IMR-90 (cell line): Measurements from ENCODE around the gene THYN1. TPM values are rescaled to one million over a fixed set of nuclear protein-coding genes. Genes with fewer than 3 reads are reported as not detected.

ENCODE experiments used
- ATAC-seq: fragments of 200-7000 bp; cut with Tn5 transposase; 2 replicates; pipeline ENCODE4 v1.9.1; 2020; ENCODE audit warnings: low read depth, mild to moderate bottlenecking, moderate library complexity
- BruUV-seq: library from RNA; stranded (reverse); fragments of 400-500 nt; replicated peaks from 2 replicates; lab custom pipeline; 2021; lab: Mats Ljungman, UMichigan
- CTCF ChIA-PET: fragments of 300-600 bp; formaldehyde crosslinking; extraction: SDS; loops from one replicate; lab custom pipeline; 2021; ENCODE audit warnings: antibody characterized with exemption; lab: Yijun Ruan, JAX
- POLR2A ChIA-PET: fragments of 300-600 bp; sonication (Branson Sonifier 250); formaldehyde crosslinking; loops from one replicate; lab custom pipeline; 2022; ENCODE audit warnings: antibody characterized with exemption; ENCODE audit not compliant: unreplicated experiment; lab: Charles Lee
- DNase-seq: peaks from one replicate; pipeline ENCODE4 v3.0.0; 2013
- H2AFZ ChIP-seq: replicated peaks from 2 replicates; pipeline ENCODE3; 2013; ENCODE audit warnings: low read length, mild to moderate bottlenecking; ENCODE audit not compliant: poor library complexity
- H2AK5ac ChIP-seq: 2 replicates; pipeline ENCODE4 v1.6.1; 2013; ENCODE audit warnings: low read depth, low read length, inconsistent platforms
- H2AK9ac ChIP-seq: replicated peaks from 2 replicates; pipeline ENCODE3; 2013; ENCODE audit warnings: mild to moderate bottlenecking, low read depth, low read length, moderate library complexity; ENCODE audit not compliant: poor library complexity
- H2BK120ac ChIP-seq: 2 replicates; pipeline ENCODE4 v1.6.1; 2013; ENCODE audit warnings: low read depth, low read length, inconsistent platforms
- H2BK15ac ChIP-seq: 3 replicates; pipeline ENCODE4 v1.6.1; 2013; ENCODE audit warnings: low read depth, low read length, inconsistent platforms
- H2BK20ac ChIP-seq: 2 replicates; pipeline ENCODE4 v1.6.1; 2013; ENCODE audit warnings: low read depth, mild to moderate bottlenecking, inconsistent platforms, low read length, moderate library complexity
- H2BK5ac ChIP-seq: 2 replicates; pipeline ENCODE4 v1.6.1; 2013; ENCODE audit warnings: mild to moderate bottlenecking, low read depth, low read length, inconsistent platforms; ENCODE audit not compliant: poor library complexity, severe bottlenecking
- H3K14ac ChIP-seq: replicated peaks from 2 replicates; pipeline ENCODE4 v1.6.1; 2013; ENCODE audit warnings: low read depth, low read length, inconsistent platforms
- H3K18ac ChIP-seq: 2 replicates; pipeline ENCODE4 v1.6.1; 2013; ENCODE audit warnings: low read depth, low read length, control low read depth
- H3K23ac ChIP-seq: 2 replicates; pipeline ENCODE4 v1.6.1; 2013; ENCODE audit warnings: low read depth, low read length, inconsistent platforms
- H3K27ac ChIP-seq: 2 replicates; pipeline ENCODE4 v1.5.1; 2013; ENCODE audit warnings: mild to moderate bottlenecking, control low read depth, low read length; ENCODE audit not compliant: insufficient read depth
- H3K27me3 ChIP-seq: 2 replicates; pipeline ENCODE4 v1.6.1; 2013; ENCODE audit warnings: low read length; ENCODE audit not compliant: control insufficient read depth, insufficient read depth
- H3K36me3 ChIP-seq: 2 replicates; pipeline ENCODE4 v1.6.1; 2013; ENCODE audit warnings: low read length, mixed read lengths; ENCODE audit not compliant: control insufficient read depth, insufficient read depth
- H3K4ac ChIP-seq: 2 replicates; pipeline ENCODE4 v1.6.1; 2013; ENCODE audit warnings: low read depth, low read length, inconsistent platforms
- H3K4me1 ChIP-seq: 2 replicates; pipeline ENCODE4 v1.6.1; 2013; ENCODE audit warnings: low read length, mixed read lengths; ENCODE audit not compliant: control insufficient read depth, insufficient read depth
- H3K4me2 ChIP-seq: 2 replicates; pipeline ENCODE4 v1.6.1; 2013; ENCODE audit warnings: low read depth, mild to moderate bottlenecking, control low read depth, low read length, moderate library complexity
- H3K4me3 ChIP-seq: 2 replicates; pipeline ENCODE4 v1.5.1; 2013; ENCODE audit warnings: low read depth, mild to moderate bottlenecking, control low read depth, low read length, moderate library complexity; ENCODE audit not compliant: insufficient read depth
- H3K56ac ChIP-seq: 2 replicates; pipeline ENCODE4 v1.6.1; 2013; ENCODE audit warnings: low read length, inconsistent platforms; ENCODE audit not compliant: insufficient read depth; ENCODE audit errors: extremely low read depth
- H3K79me1 ChIP-seq, 2 experiments: 2 replicates each; pipeline ENCODE4 v1.6.1; 2013; ENCODE audit warnings: low read length in 2 of 2, inconsistent platforms in 1 of 2, low read depth in 1 of 2
- H3K9ac ChIP-seq: 2 replicates; pipeline ENCODE4 v1.6.1; 2013; ENCODE audit warnings: low read depth, low read length, control low read depth
- H3K9me1 ChIP-seq: 2 replicates; pipeline ENCODE4 v1.6.1; 2013; ENCODE audit warnings: low read length, inconsistent platforms; ENCODE audit not compliant: insufficient read depth
- H3K9me3 ChIP-seq: 2 replicates; pipeline ENCODE4 v1.6.1; 2013; ENCODE audit warnings: low read length; ENCODE audit not compliant: control insufficient read depth, insufficient read depth
- H4K20me1 ChIP-seq: 2 replicates; pipeline ENCODE4 v1.6.1; 2013; ENCODE audit warnings: low read length, inconsistent platforms; ENCODE audit not compliant: insufficient read depth
- H4K5ac ChIP-seq: 2 replicates; pipeline ENCODE4 v1.6.1; 2013; ENCODE audit warnings: mild to moderate bottlenecking, low read depth, low read length, control low read depth
- H4K8ac ChIP-seq, 2 experiments: 2 replicates each; pipeline ENCODE4 v1.6.1; 2013; ENCODE audit warnings: low read depth in 2 of 2, low read length in 2 of 2, control low read depth in 1 of 2, inconsistent platforms in 1 of 2
- H4K91ac ChIP-seq: 2 replicates; pipeline ENCODE4 v1.6.1; 2013; ENCODE audit warnings: low read depth, low read length, inconsistent platforms; ENCODE audit not compliant: insufficient read depth
- BHLHE40 ChIP-seq: fragments of 150-350 bp; IDR thresholded peaks from 2 replicates; pipeline ENCODE4 v1.6.1; 2016; ENCODE audit warnings: mild to moderate bottlenecking, low read depth, low read length
- CEBPB ChIP-seq: IDR thresholded peaks from 2 replicates; pipeline ENCODE4 v1.6.1; 2012; ENCODE audit warnings: low read depth, low read length, improper control_type of control experiment
- CHD1 ChIP-seq: IDR thresholded peaks from 2 replicates; pipeline ENCODE4 v1.6.1; 2012; ENCODE audit warnings: low read depth, low read length, improper control_type of control experiment
- FOS ChIP-seq: fragments of 150-350 bp; IDR thresholded peaks from 2 replicates; pipeline ENCODE4 v1.6.1; 2016; ENCODE audit warnings: low read depth, low read length
- MAFK ChIP-seq: IDR thresholded peaks from 2 replicates; pipeline ENCODE4 v1.6.1; 2012; ENCODE audit warnings: low read depth, low read length, improper control_type of control experiment
- MAZ ChIP-seq: IDR thresholded peaks from 2 replicates; pipeline ENCODE4 v1.6.1; 2012; ENCODE audit warnings: low read depth, mild to moderate bottlenecking, low read length, improper control_type of control experiment, moderate library complexity, borderline replicate concordance
- MXI1 ChIP-seq: IDR thresholded peaks from 2 replicates; pipeline ENCODE4 v1.6.1; 2012; ENCODE audit warnings: low read depth, mild to moderate bottlenecking, low read length, moderate library complexity, borderline replicate concordance
- NFE2L2 ChIP-seq: fragments of 150-350 bp; IDR thresholded peaks from 2 replicates; pipeline ENCODE4 v1.6.1; 2016; ENCODE audit warnings: low read depth, mild to moderate bottlenecking, low read length
- POLR2A ChIP-seq: IDR thresholded peaks from 2 replicates; pipeline ENCODE4 v1.6.1; 2012; ENCODE audit warnings: mild to moderate bottlenecking, low read depth, low read length
- RAD21 ChIP-seq: IDR thresholded peaks from 2 replicates; pipeline ENCODE4 v1.6.1; 2012; ENCODE audit warnings: low read length, improper control_type of control experiment
- RCOR1 ChIP-seq: IDR thresholded peaks from 2 replicates; pipeline ENCODE4 v1.6.1; 2012; ENCODE audit warnings: mild to moderate bottlenecking, low read length, improper control_type of control experiment; ENCODE audit not compliant: insufficient replicate concordance
- RFX5 ChIP-seq: IDR thresholded peaks from 2 replicates; pipeline ENCODE4 v1.8.0; 2012; ENCODE audit warnings: low read depth, mild to moderate bottlenecking, low read length, moderate library complexity
- SMC3 ChIP-seq: fragments of 150-350 bp; IDR thresholded peaks from 2 replicates; pipeline ENCODE4 v1.6.1; 2016; ENCODE audit warnings: low read depth, mild to moderate bottlenecking, antibody characterized with exemption, low read length, moderate library complexity
- WGBS, 2 experiments: methylation state at CpG; one replicate each; pipeline versions ENCODE4 v1.1.5 to v1.1.7; 2013; ENCODE audit warnings: missing lambda C conversion rate in 2 of 2; ENCODE audit not compliant: insufficient read length in 1 of 2; ENCODE audit errors: extremely low coverage in 2 of 2; 5-methylcytosine and 5-hydroxymethylcytosine counted together
- dilution Hi-C: fragments of 300-500 bp; cut with HindIII; formaldehyde crosslinking; loops from one replicate; pipeline ENCODE4 v1.14.3; 2018; ENCODE audit warnings: low sequenced_read_pairs; ENCODE audit not compliant: unreplicated experiment
- in situ Hi-C: fragments of 300-500 bp; cut with MboI; formaldehyde crosslinking; loops from 3 replicates; pipeline ENCODE4 v1.14.3; 2019; ENCODE audit warnings: low sequenced_read_pairs, inconsistent platforms, mixed read lengths
- intact Hi-C: fragments of 100-400 bp; cut with micrococcal nuclease; formaldehyde crosslinking; loops from 2 replicates; pipeline ENCODE4 v1.10.0; 2022
- polyA plus RNA-seq, 3 experiments: library from polyadenylated mRNA; depleted of rRNA; stranded (reverse); fragments of >200 nt; gene quantifications; 2 replicates each; pipeline ENCODE4 v1.2.3, GENCODE V29; 2012; ENCODE audit warnings: low replicate concordance in 1 of 3
- total RNA-seq: library from RNA; depleted of rRNA; stranded (reverse); fragments of >200 nt; gene quantifications from 2 replicates; pipeline ENCODE4 v1.2.3, GENCODE V29; 2012
- TF ChIP-seq, protein P1 (sequence below): fragments of 150-350 bp; IDR thresholded peaks from 2 replicates; pipeline ENCODE4 v1.6.1; 2016; ENCODE audit warnings: low read depth, mild to moderate bottlenecking, low read length, moderate library complexity, borderline replicate concordance
- TF ChIP-seq, protein P2 (sequence below): conservative IDR thresholded peaks from 2 replicates; pipeline ENCODE4 v1.5.1; 2012; ENCODE audit warnings: mild to moderate bottlenecking, low read depth, low read length, improper control_type of control experiment
- TF ChIP-seq, protein P3 (sequence below): fragments of 150-350 bp; IDR thresholded peaks from 2 replicates; pipeline ENCODE4 v1.6.1; 2017; ENCODE audit warnings: mild to moderate bottlenecking, antibody characterized with exemption, low read length, low read depth

The THYN1 gene
- total and polyA plus RNA-seq, 2 of the 4 experiments (the other 2 are of a cell fraction), result 43.1 to 72.1 TPM

DNA sequence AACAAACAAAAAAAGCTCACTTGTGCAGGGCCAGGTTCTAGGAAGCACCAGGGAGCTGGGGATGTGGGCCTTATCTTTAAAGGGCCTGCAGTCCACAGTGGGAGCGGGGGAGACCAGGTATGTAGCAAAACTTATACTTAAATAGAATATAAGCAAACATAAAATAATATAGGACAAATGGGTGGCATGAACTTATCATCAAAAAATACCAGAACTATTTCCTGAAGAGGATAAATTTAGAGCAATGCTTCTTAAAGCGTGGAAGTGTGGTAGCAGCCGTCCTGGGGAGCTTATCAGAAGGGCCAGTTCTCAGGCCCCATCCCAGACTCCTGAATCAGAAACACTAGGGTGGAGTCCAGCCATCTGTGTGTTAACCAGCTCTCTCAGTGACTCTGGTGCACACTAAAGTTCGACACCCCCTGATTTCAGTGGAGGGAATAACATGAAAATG lies 19.4 kb downstream of the THYN1 start:
- no peak overlapping the region for H4K5ac ChIP-seq
- peaks cover 25% of the 10 kb centered on the region for H4K20me1 ChIP-seq

More for the DNA sequence above, 19.4 kb downstream of the THYN1 start:
- BruUV-seq, result no TSS peak
- Histone ChIP-seq H4K91ac (no peak overlapping the region), H3K23ac (no peak overlapping the region), H3K18ac (no peak overlapping the region), H3K27me3 (no peaks in the 10 kb centered on the region), H3K79me1 (peaks cover 28 to 60% of the 10 kb centered on the region in 2 experiments), H3K9ac (no peak overlapping the region), H2BK20ac (no peak overlapping the region), H2BK15ac (no peak overlapping the region), H3K56ac (no peak overlapping the region), H3K27ac (no peak overlapping the region), H3K36me3 (peaks cover 8% of the 10 kb centered on the region), H3K4me2 (no peak overlapping the region), H2AFZ (no peak overlapping the region), H4K8ac (no peak overlapping the region), H3K9me1 (peaks cover 7% of the 10 kb centered on the region; the same call in 1 of the 2 replicates), H3K9me3 (no peaks in the 10 kb centered on the region), H3K4me3 (no peak overlapping the region), H3K14ac (no peak overlapping the region), H2BK120ac (no peak overlapping the region), H3K4me1 (no peaks in the 10 kb centered on the region), H2AK9ac (no peak overlapping the region), H2BK5ac (no peak overlapping the region), H2AK5ac (no peak overlapping the region), H3K4ac (no peak overlapping the region)
- DNase-seq (no peak), ATAC-seq (no peak)
- ChIA-PET CTCF (interaction anchor here (2.1 kb wide), 1 partner anchor 27 kb away, joined by 5 read pairs; no protein-coding TSS in a partner anchor), POLR2A (no interaction called here)
- no CpG with 5 or more reads among the region's 4 CpGs for WGBS, 2 experiments
- in situ Hi-C loops (no loop called here), intact Hi-C loops (no loop called here), dilution Hi-C loops (no loop called here)
- TF ChIP-seq, protein P1, sequence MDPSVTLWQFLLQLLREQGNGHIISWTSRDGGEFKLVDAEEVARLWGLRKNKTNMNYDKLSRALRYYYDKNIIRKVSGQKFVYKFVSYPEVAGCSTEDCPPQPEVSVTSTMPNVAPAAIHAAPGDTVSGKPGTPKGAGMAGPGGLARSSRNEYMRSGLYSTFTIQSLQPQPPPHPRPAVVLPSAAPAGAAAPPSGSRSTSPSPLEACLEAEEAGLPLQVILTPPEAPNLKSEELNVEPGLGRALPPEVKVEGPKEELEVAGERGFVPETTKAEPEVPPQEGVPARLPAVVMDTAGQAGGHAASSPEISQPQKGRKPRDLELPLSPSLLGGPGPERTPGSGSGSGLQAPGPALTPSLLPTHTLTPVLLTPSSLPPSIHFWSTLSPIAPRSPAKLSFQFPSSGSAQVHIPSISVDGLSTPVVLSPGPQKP, result no peak
- TF ChIP-seq, protein P2, sequence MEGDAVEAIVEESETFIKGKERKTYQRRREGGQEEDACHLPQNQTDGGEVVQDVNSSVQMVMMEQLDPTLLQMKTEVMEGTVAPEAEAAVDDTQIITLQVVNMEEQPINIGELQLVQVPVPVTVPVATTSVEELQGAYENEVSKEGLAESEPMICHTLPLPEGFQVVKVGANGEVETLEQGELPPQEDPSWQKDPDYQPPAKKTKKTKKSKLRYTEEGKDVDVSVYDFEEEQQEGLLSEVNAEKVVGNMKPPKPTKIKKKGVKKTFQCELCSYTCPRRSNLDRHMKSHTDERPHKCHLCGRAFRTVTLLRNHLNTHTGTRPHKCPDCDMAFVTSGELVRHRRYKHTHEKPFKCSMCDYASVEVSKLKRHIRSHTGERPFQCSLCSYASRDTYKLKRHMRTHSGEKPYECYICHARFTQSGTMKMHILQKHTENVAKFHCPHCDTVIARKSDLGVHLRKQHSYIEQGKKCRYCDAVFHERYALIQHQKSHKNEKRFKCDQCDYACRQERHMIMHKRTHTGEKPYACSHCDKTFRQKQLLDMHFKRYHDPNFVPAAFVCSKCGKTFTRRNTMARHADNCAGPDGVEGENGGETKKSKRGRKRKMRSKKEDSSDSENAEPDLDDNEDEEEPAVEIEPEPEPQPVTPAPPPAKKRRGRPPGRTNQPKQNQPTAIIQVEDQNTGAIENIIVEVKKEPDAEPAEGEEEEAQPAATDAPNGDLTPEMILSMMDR, result no peak
- TF ChIP-seq RFX5 (no peak), RCOR1 (no peak), NFE2L2 (no peak), CHD1 (no peak), MAFK (no peak), BHLHE40 (no peak), FOS (no peak), MAZ (no peak), SMC3 (no peak), CEBPB (no peak), RAD21 (no peak), MXI1 (no peak), POLR2A (no peak)
- TF ChIP-seq, protein P3, sequence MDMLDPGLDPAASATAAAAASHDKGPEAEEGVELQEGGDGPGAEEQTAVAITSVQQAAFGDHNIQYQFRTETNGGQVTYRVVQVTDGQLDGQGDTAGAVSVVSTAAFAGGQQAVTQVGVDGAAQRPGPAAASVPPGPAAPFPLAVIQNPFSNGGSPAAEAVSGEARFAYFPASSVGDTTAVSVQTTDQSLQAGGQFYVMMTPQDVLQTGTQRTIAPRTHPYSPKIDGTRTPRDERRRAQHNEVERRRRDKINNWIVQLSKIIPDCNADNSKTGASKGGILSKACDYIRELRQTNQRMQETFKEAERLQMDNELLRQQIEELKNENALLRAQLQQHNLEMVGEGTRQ, result no peak
